ENCODE data around the gene ARMC5.

DNA sequence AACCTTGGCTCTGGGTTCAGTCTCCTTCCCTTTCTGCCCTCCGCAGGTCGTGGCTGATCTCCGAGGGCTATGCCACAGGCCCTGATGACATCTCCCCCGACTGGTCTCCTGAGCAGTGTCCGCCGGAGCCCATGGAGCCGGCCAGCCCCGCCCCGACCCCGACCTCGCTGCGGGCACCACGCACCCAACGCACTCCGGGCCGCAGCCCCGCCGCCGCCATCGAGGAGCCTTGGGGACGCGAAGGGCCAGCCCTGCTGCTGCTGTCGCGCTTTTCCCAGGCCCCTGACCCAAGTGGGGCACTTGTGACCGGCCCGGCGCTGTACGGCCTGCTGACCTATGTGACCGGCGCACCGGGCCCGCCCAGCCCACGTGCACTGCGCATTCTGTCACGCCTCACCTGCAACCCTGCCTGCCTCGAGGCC, 5.1 kb downstream of the ARMC5 start:
- TF ChIP-seq, protein P1, sequence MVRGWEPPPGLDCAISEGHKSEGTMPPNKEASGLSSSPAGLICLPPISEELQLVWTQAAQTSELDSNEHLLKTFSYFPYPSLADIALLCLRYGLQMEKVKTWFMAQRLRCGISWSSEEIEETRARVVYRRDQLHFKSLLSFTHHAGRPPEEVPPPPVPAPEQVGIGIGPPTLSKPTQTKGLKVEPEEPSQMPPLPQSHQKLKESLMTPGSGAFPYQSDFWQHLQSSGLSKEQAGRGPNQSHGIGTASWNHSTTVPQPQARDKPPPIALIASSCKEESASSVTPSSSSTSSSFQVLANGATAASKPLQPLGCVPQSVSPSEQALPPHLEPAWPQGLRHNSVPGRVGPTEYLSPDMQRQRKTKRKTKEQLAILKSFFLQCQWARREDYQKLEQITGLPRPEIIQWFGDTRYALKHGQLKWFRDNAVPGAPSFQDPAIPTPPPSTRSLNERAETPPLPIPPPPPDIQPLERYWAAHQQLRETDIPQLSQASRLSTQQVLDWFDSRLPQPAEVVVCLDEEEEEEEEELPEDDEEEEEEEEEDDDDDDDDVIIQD (CRISPR knock-in tag; IDR thresholded peaks at IDR 0.05), result no peak
- no peak for TF ChIP-seq C11orf30 (IDR thresholded peaks at IDR 0.05; ENCODE audit: low read depth)
- no peak for TF ChIP-seq IFI16 (CRISPR knock-in tag; IDR thresholded peaks at IDR 0.05)
- no peak for TF ChIP-seq ZNF23 (CRISPR knock-in tag; IDR thresholded peaks at IDR 0.05)
- no peak for TF ChIP-seq KLF6 (CRISPR knock-in tag; IDR thresholded peaks at IDR 0.05; ENCODE audit: borderline replicate concordance)
- TF ChIP-seq ZNF76 (CRISPR knock-in tag; IDR thresholded peaks at IDR 0.05; ENCODE audit: borderline replicate concordance), result no peak
- TF ChIP-seq ZBTB8A (IDR thresholded peaks at IDR 0.05; ENCODE audit: partially characterized antibody), result no peak
- no peak for TF ChIP-seq ZNF586 (CRISPR knock-in tag; conservative IDR thresholded peaks at IDR 0.05)
- TF ChIP-seq, protein P2, sequence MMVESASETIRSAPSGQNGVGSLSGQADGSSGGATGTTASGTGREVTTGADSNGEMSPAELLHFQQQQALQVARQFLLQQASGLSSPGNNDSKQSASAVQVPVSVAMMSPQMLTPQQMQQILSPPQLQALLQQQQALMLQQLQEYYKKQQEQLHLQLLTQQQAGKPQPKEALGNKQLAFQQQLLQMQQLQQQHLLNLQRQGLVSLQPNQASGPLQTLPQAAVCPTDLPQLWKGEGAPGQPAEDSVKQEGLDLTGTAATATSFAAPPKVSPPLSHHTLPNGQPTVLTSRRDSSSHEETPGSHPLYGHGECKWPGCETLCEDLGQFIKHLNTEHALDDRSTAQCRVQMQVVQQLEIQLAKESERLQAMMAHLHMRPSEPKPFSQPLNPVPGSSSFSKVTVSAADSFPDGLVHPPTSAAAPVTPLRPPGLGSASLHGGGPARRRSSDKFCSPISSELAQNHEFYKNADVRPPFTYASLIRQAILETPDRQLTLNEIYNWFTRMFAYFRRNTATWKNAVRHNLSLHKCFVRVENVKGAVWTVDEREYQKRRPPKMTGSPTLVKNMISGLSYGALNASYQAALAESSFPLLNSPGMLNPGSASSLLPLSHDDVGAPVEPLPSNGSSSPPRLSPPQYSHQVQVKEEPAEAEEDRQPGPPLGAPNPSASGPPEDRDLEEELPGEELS (CRISPR knock-in tag; IDR thresholded peaks at IDR 0.05; ENCODE audit: borderline replicate concordance), result no peak
- TF ChIP-seq NR1H2 (CRISPR knock-in tag; IDR thresholded peaks at IDR 0.05), result no peak
- TF ChIP-seq SIX5 (IDR thresholded peaks at IDR 0.05; ENCODE audit: borderline replicate concordance in 1 of 2, insufficient read depth in 1 of 2, low read depth in 1 of 2, low read length in 2 of 2), result no peak
